ENCODE measurements around the gene GPR156.

DNA sequence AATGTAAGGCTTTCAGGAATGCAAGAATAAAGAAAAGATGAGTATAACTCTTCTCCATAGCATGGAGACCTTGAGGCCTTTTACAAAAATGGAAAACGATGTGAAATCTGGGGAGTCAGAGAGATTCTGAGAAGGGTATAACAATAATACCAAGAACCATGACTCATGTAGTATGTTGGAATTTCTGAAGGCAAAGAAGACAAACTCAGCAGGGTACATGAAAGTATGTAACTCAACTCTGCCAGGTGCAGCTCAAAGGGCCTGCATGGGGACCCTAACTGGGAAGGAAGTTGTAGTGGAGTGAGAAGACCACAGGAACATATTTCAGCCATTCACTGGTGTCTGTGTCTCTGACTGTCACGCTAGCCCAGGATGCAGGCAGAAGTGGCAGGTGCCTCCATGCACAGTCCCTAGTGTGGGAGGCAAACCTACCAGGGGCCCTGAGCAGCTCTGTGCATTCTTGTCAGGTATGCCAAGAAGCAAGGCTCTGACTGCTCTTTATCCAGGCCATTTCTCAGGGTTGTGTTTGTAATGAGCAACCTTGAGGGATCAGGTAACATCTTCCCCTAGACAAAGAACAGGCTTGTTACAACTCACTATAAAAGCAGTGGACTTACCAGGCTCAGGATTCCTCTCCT, 57.2 kb downstream of the GPR156 start:
- TF ChIP-seq POLR2A (IDR thresholded peaks at IDR 0.05; ENCODE audit: low read length) (no peak), BHLHE40 (IDR thresholded peaks at IDR 0.05; ENCODE audit: low read depth, low read length) (no peak), BCL3 (IDR thresholded peaks at IDR 0.05) (no peak), REST (IDR thresholded peaks at IDR 0.05) (no peak), FOSB (CRISPR knock-in tag; IDR thresholded peaks at IDR 0.05) (no peak), SMC3 (IDR thresholded peaks at IDR 0.05) (no peak)
- TF ChIP-seq, protein P1, sequence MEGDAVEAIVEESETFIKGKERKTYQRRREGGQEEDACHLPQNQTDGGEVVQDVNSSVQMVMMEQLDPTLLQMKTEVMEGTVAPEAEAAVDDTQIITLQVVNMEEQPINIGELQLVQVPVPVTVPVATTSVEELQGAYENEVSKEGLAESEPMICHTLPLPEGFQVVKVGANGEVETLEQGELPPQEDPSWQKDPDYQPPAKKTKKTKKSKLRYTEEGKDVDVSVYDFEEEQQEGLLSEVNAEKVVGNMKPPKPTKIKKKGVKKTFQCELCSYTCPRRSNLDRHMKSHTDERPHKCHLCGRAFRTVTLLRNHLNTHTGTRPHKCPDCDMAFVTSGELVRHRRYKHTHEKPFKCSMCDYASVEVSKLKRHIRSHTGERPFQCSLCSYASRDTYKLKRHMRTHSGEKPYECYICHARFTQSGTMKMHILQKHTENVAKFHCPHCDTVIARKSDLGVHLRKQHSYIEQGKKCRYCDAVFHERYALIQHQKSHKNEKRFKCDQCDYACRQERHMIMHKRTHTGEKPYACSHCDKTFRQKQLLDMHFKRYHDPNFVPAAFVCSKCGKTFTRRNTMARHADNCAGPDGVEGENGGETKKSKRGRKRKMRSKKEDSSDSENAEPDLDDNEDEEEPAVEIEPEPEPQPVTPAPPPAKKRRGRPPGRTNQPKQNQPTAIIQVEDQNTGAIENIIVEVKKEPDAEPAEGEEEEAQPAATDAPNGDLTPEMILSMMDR (IDR thresholded peaks at IDR 0.05), result no peak

Data from A549 (cell line).